Endometrial microvascular endothelial cells (primary cell): ENCODE data around the gene PTPRD. TPM values are rescaled to one million over a fixed set of nuclear protein-coding genes. Genes with fewer than 3 reads are reported as not detected.

Source experiments
- in situ Hi-C: cut with HindIII; loops from 2 replicates; pipeline ENCODE4 v1.10.0; 2017; ENCODE audit warnings: low sequenced_read_pairs, low pct_unique_long_range_greater_than_20kb; ENCODE audit errors: inconsistent ontology term
- total RNA-seq: library from RNA; depleted of rRNA; stranded (reverse); fragments of >200 nt; gene quantifications from one replicate; pipeline ENCODE4 v1.2.3, GENCODE V29; 2015; ENCODE audit errors: inconsistent ontology term

Gene PTPRD
- total RNA-seq, result under 0.01 TPM

GRCh38 chr9:10612641-10613398 is at the start of gene PTPRD:
Gene PTPRD (minus strand): TSS chr9:10613002.
- in situ Hi-C loops, result no loop called here

DNA sequence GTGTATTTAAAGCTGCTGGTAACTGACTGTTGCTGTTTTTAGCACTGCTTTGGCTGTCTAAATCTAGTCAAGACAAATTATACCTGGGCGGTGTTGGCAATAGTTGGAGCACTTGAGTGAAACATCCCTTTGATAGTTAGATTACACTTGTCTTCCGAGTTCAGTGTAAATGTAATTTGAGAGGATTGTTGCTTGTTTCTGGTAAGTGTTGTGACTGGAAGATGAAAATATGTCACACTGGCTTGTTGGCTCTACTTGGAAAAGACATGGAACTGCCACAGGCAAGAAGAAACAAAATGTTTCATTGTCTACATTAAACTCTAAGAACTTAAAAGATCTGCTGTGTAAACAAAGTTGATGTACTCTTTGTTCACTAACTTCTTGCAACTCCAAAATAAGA is 49.2 kb upstream of the PTPRD start:
- in situ Hi-C loops, result no loop called here

DNA sequence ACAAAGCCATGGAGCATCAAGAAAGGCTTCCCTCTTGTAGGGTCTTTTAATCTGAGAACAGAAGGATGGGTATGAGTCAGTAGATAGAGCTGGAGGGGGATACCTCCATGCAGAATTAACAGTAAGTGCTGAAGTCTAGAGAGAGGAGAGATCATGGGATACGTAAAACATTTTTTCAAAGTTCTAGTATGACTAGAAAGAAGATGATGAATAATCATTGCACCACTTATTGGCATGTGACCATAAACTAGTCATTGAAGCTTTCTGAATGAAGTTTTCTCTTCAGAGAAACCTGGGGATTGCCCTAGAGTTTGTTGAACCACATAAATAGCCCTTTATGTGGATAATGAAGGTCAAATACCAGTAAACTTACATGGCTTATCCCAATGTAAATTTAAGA is 48.6 kb upstream of the PTPRD start:
- in situ Hi-C loops, result no loop called here

DNA sequence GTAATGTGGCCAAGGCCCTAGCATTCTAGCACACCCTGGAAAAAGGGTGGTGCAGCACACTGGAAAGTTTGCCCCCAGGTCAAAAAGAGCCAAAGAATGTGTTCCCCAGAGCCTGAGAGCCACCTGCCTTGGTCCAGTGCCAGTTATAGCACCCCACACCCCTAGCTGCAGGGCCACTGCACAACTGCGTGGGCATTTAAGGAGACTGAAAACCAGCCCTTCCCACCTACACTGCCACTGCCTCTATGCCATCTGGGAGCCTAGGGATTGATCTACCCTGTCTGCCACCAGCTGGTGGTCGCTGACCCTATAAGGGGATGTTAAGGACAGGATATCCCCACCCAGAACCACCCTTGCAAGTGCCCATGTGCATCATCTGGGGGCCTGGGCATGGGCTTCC is 38.2 kb upstream of the PTPRD start:
- in situ Hi-C loops, result no loop called here

DNA sequence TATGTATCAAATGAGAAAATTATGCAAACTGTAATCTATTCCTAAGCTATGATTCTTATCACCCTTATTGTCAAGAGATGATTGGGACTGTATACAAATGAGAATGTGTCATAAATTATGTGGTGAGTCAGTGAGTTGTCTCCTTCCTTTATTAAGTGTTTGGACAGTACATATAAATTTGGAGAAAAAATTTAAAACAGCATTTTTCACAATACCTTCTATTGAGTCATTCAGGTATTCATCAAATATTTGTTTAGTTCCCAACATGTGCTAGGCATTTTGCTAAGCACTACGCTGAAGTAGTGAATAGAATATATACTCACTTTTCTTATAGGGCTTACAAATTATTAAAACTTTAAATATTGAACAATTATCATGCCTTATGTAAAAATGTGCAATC is 36.3 kb upstream of the PTPRD start:
- in situ Hi-C loops, result no loop called here

GRCh38 chr9:10633785-10634184 is 21.0 kb upstream of the PTPRD start:
- in situ Hi-C loops, result no loop called here

DNA sequence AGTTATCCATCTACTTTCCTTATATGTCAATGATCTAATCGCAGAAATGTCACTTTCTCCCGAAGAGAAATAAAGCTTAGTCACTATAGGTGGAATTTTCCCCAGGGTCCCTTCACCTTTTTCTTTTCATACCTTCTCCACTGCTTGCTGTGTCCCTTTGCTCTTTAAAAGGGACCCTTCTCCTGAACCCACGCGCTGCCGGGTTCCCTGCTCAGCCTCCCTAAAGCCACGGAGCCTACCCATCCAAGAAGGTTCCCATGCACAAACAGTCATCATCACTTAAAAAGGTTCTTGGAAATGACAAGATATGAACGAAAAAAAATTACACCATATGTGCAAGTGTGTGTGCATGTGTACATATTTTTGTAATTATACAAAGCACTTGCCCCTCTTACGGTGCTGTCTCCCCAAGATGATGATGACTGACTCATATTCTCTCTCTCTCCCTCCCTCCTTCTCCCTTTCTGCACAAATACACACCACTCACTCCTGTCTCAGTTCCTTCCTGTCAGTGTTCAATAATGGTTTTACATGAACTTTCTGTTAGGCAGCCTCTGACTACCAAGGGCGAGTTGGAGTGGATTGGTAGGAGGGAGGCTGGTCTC is 1.5 kb upstream of the PTPRD start:
- in situ Hi-C loops, result no loop called here

DNA sequence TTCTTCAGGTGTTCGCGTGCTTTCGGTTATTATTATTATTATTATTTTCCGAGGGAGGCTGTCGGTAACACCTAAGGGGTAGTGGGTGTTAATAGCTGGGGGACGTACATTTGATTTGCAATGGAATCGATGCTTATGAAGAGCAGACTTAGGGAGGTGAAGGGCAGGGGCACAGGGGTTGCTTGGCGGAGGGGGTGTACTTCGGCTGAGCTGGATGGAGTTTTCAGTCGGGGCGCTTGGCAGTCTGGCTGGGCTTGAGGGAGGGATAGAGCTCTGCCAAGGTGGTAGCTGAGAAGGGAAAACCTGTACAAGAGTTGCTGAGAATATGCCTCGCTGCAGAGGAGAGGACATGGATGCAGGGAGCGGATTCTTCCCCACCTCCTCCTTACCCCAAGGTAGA is 617 bp upstream of the PTPRD start:
- in situ Hi-C loops, result no loop called here

GRCh38 chr9:10605388-10605787 is 7.4 kb downstream of the PTPRD start:
- in situ Hi-C loops, result no loop called here

- in situ Hi-C loops, result no loop called here
These were observed 7.9 kb downstream of the PTPRD start for GRCh38 chr9:10604927-10605326.

DNA sequence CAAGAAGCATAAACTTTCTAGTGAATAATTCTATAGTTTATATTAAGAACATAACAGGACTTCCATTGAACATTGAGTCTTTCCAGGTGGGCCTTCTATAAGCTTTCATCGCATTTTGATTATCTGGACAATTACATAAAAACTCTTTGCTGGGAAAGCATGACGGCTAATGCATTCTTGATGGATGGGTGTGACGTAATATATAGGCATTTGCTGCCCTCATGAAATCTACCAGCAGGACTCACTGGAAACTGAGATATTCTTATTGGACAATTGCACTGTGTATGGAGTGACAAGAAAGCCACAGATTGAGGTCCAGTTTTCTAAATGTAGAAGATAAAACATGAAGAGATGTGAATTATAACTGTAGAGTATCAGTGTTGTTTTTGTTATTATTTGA is 15.0 kb downstream of the PTPRD start:
- in situ Hi-C loops, result no loop called here

DNA sequence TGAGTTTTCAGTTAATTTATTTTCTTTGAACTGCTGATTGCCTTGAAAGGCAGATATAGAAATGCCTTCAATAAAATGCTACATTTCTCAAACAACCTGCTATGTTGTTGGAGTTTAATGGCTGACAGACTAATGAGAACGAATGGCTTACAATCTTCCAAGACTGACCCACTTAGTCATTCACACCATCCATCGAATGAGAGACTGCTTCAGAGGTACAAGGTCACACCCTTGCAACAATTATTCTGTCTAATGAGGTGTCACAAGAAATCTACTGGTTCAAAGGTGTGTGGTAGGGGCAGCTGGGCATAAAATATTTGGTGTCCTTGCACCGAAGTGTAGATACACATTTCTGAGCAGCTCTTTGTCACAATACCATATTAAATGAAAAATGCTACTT is 18.3 kb downstream of the PTPRD start:
- in situ Hi-C loops, result no loop called here

GRCh38 chr9:10586407-10586806 is 26.4 kb downstream of the PTPRD start:
- in situ Hi-C loops, result no loop called here

DNA sequence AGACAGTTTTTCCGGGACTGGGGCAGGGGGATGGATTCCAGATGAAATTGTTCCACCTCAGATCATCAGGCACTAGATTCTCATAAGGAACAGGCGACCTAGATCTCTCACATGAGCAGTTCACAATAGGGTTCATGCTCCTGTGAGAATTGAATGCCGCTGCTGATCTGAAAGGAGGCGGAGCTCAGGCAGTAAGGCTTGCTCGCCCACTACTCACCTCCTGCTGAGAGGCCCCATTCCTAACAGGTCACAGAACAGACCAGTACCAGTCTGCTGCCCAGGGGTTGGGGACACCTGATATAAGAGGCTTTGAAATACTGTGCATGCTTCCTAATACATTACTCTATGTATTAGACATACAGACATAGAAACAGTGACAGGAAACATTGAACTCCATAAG is 41.1 kb downstream of the PTPRD start:
- in situ Hi-C loops, result no loop called here

DNA sequence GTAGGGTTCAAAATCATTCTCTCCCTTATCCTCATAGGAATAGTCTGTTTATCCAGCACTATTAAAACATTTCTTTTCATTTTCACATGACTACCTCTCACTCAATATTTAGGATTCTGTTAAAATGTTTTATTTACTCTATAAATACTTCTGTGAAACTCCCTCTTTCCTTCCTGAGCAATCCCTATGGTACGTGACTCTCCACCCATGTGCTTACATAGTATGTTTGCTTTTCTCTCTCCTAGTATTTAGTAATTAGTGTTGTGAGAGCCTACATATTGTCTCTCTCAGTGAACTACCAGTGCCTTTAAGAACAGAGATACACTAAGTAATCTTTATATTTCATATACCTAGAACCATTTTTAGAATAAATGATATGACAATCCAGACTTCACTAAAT is 46.0 kb downstream of the PTPRD start:
- in situ Hi-C loops, result no loop called here

GRCh38 chr9:10562581-10563343 is 50.0 kb downstream of the PTPRD start:
- in situ Hi-C loops, result no loop called here

GRCh38 chr9:10548348-10548747 is 64.5 kb downstream of the PTPRD start:
- in situ Hi-C loops, result no loop called here

DNA sequence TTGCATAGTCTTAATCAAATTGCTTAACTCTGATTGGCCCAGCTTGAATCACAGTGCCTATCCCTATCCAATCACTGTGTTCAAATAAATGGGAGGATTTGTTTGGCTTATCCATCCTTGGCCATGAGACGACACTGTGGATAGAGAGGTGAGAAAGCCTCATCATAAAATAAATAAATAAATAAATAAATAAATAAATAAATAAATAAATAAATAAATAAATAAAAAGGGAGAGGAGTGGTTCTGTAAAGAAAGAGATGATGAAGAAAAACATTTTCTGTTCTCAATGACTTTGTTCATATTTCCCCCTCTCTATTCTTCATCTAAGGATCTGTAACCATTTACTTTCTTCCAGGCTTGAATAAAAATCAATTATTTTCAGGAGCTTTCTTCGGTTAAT is 74.7 kb downstream of the PTPRD start:
- in situ Hi-C loops, result no loop called here

GRCh38 chr9:10534850-10535249 is 78.0 kb downstream of the PTPRD start:
- in situ Hi-C loops, result no loop called here

GRCh38 chr9:10525972-10526371 is 86.8 kb downstream of the PTPRD start:
- in situ Hi-C loops, result no loop called here
